Astrocyte (in vitro differentiated cells and primary cell): ENCODE data around the gene CXCL10. TPM values are rescaled to one million over a fixed set of nuclear protein-coding genes. Genes with fewer than 3 reads are reported as not detected.

Experiments used
- DNase-seq: peaks from one replicate; pipeline ENCODE4 v3.0.0-alpha.2; 2010; ENCODE audit warnings: low read depth
- FAIRE-seq: peaks from 2 replicates; lab custom pipeline; 2011; peaks lifted over from hg19 to GRCh38; lab: Jason Lieb, UNC
- H2AFZ ChIP-seq: 2 replicates; pipeline ENCODE4 v1.6.0; 2012; ENCODE audit warnings: low read depth, low read length, inconsistent platforms
- H3K27ac ChIP-seq: 2 replicates; pipeline ENCODE4 v1.5.1; 2011; ENCODE audit warnings: low read depth, low read length, inconsistent platforms
- H3K27me3 ChIP-seq: 2 replicates; pipeline ENCODE4 v1.6.0; 2011; ENCODE audit warnings: low read length, inconsistent platforms; ENCODE audit not compliant: insufficient read depth
- H3K36me3 ChIP-seq: 2 replicates; pipeline ENCODE4 v1.5.1; 2011; ENCODE audit warnings: low read length, inconsistent platforms; ENCODE audit not compliant: insufficient read depth
- H3K4me1 ChIP-seq: 2 replicates; pipeline ENCODE4 v1.5.1; 2011; ENCODE audit warnings: low read length, inconsistent platforms; ENCODE audit not compliant: insufficient read depth
- H3K4me2 ChIP-seq: 2 replicates; pipeline ENCODE4 v1.6.0; 2012; ENCODE audit warnings: low read length, inconsistent platforms
- H3K4me3 ChIP-seq: 2 replicates; pipeline ENCODE4 v1.5.1; 2011; ENCODE audit warnings: low read depth, mild to moderate bottlenecking, low read length, inconsistent platforms; ENCODE audit not compliant: insufficient read depth
- H3K79me2 ChIP-seq: 2 replicates; pipeline ENCODE4 v1.6.0; 2012; ENCODE audit warnings: mild to moderate bottlenecking, low read length, inconsistent platforms; ENCODE audit not compliant: insufficient read depth
- H3K9ac ChIP-seq: 2 replicates; pipeline ENCODE4 v1.6.0; 2012; ENCODE audit warnings: mild to moderate bottlenecking, low read length, inconsistent platforms
- H3K9me3 ChIP-seq: 2 replicates; pipeline ENCODE4 v1.5.1; 2012; ENCODE audit warnings: low read depth, mild to moderate bottlenecking, low read length, inconsistent platforms; ENCODE audit not compliant: insufficient read depth
- H4K20me1 ChIP-seq: 2 replicates; pipeline ENCODE4 v1.6.0; 2012; ENCODE audit warnings: low read length, inconsistent platforms; ENCODE audit not compliant: insufficient read depth
- H3K27ac Mint-ChIP-seq: one replicate; pipeline ENCODE4 v1.8.0; 2021; ENCODE audit warnings: mild to moderate bottlenecking, mixed read lengths; ENCODE audit not compliant: unreplicated experiment
- H3K27me3 Mint-ChIP-seq: one replicate; pipeline ENCODE4 v1.8.0; 2021; ENCODE audit warnings: low read depth, mixed read lengths; ENCODE audit not compliant: unreplicated experiment
- H3K36me3 Mint-ChIP-seq: one replicate; pipeline ENCODE4 v1.8.0; 2021; ENCODE audit warnings: low read depth, mixed read lengths; ENCODE audit not compliant: unreplicated experiment
- H3K4me1 Mint-ChIP-seq: one replicate; pipeline ENCODE4 v1.8.0; 2021; ENCODE audit warnings: low read depth, mixed read lengths; ENCODE audit not compliant: unreplicated experiment
- H3K4me3 Mint-ChIP-seq: one replicate; pipeline ENCODE4 v1.8.0; 2021; ENCODE audit warnings: mild to moderate bottlenecking, moderate library complexity, mixed read lengths; ENCODE audit not compliant: unreplicated experiment
- H3K9me3 Mint-ChIP-seq: one replicate; pipeline ENCODE4 v1.8.0; 2021; ENCODE audit warnings: mild to moderate bottlenecking, mixed read lengths; ENCODE audit not compliant: unreplicated experiment
- CTCF ChIP-seq: IDR thresholded peaks from 2 replicates; pipeline ENCODE4 v1.5.1; 2011; ENCODE audit warnings: low read depth, mild to moderate bottlenecking, inconsistent platforms, low read length, moderate library complexity; ENCODE audit not compliant: insufficient read depth
- EZH2 ChIP-seq: IDR thresholded peaks from 2 replicates; pipeline ENCODE4 v1.6.1; 2012; ENCODE audit warnings: mild to moderate bottlenecking, low read length, inconsistent platforms; ENCODE audit not compliant: insufficient read depth
- total RNA-seq: library from RNA; stranded (reverse); gene quantifications from 2 replicates; pipeline ENCODE4 v1.2.1, GENCODE V29; 2021

CXCL10 gene
- total RNA-seq, 1 donor from 2014 or later, result 12.9 TPM

GRCh38 chr4:75997946-75998345 lies 25.4 kb downstream of the CXCL10 start:
- Histone ChIP-seq H3K4me1 (no peaks in the 10 kb centered on the region), H3K9ac (no peak overlapping the region), H3K4me2 (no peak overlapping the region), H4K20me1 (no peaks in the 10 kb centered on the region), H3K36me3 (no peaks in the 10 kb centered on the region), H2AFZ (no peak overlapping the region), H3K79me2 (no peaks in the 10 kb centered on the region), H3K27ac (no peak overlapping the region), H3K9me3 (no peaks in the 10 kb centered on the region), H3K27me3 (peaks cover 2% of the 10 kb centered on the region), H3K4me3 (no peak overlapping the region)
- no peaks in the 10 kb centered on the region for H3K4me1 Mint-ChIP-seq
- H3K4me3 Mint-ChIP-seq, result no peak overlapping the region
- TF ChIP-seq CTCF, result no peak
- no peak for TF ChIP-seq EZH2
- H3K36me3 Mint-ChIP-seq, result no peaks in the 10 kb centered on the region
- H3K27ac Mint-ChIP-seq, result no peak overlapping the region
- no peaks in the 10 kb centered on the region for H3K9me3 Mint-ChIP-seq
- DNase-seq, result no peak
- FAIRE-seq, result no peak
- H3K27me3 Mint-ChIP-seq, result peaks cover 7% of the 10 kb centered on the region

- peaks cover 7% of the 10 kb centered on the region for H3K27me3 Mint-ChIP-seq
- H3K27ac Mint-ChIP-seq, result no peak overlapping the region
- Histone ChIP-seq H3K4me2 (no peak overlapping the region), H3K27ac (no peak overlapping the region), H3K4me3 (no peak overlapping the region), H3K27me3 (no peaks in the 10 kb centered on the region), H2AFZ (no peak overlapping the region), H3K4me1 (no peaks in the 10 kb centered on the region), H3K79me2 (no peaks in the 10 kb centered on the region), H3K36me3 (no peaks in the 10 kb centered on the region), H3K9me3 (no peaks in the 10 kb centered on the region), H3K9ac (no peak overlapping the region), H4K20me1 (no peaks in the 10 kb centered on the region)
- no peak for TF ChIP-seq EZH2
- H3K4me1 Mint-ChIP-seq, result no peaks in the 10 kb centered on the region
- no peak overlapping the region for H3K4me3 Mint-ChIP-seq
- DNase-seq, result no peak
- no peaks in the 10 kb centered on the region for H3K36me3 Mint-ChIP-seq
- FAIRE-seq, result no peak
- H3K9me3 Mint-ChIP-seq, result no peaks in the 10 kb centered on the region
Observed at GRCh38 chr4:75997081-75997480, 26.2 kb downstream of the CXCL10 start.

DNA sequence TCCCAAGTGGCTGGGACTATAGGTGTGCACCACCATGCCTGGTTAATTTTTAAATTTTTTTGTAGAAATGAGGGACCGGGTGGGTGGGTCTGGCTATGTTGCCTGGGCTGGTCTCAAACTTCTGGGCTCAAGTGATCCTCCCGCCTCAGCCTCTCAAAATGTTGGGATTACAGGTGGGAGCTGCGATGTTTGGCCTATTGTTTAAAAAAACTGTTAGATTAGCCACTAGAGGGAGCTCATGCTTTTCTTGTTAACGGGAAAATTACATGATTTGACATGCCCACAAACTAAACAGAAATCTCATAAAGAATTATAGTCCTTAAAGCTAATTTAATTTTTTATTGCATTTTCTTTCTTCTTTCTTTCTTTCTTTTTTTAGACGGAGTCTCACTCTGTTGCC lies 27.6 kb downstream of the CXCL10 start:
- Mint-ChIP-seq H3K9me3 (no peaks in the 10 kb centered on the region), H3K4me3 (no peak overlapping the region), H3K27ac (no peak overlapping the region), H3K36me3 (no peaks in the 10 kb centered on the region), H3K27me3 (peaks cover 7% of the 10 kb centered on the region), H3K4me1 (no peaks in the 10 kb centered on the region)
- Histone ChIP-seq H3K9ac (no peak overlapping the region), H3K79me2 (peaks cover 1% of the 10 kb centered on the region), H2AFZ (no peak overlapping the region), H4K20me1 (no peaks in the 10 kb centered on the region), H3K36me3 (no peaks in the 10 kb centered on the region), H3K9me3 (no peaks in the 10 kb centered on the region), H3K4me2 (no peak overlapping the region), H3K4me3 (no peak overlapping the region), H3K27ac (no peak overlapping the region), H3K27me3 (no peaks in the 10 kb centered on the region), H3K4me1 (no peaks in the 10 kb centered on the region)
- DNase-seq (peak; percentile 33), FAIRE-seq (no peak)
- no peak for TF ChIP-seq EZH2
- TF ChIP-seq CTCF, result peak; percentile 53
